Mesodermal cell (in vitro differentiated cells): Measurements from ENCODE around the gene YBX3.
A peak's percentile ranks its signal among the peaks of the same experiment; 100 is the strongest.

Source experiments
- H3K27ac ChIP-seq: 2 replicates; pipeline ENCODE4 v1.7.0; 2013; ENCODE audit warnings: mild to moderate bottlenecking, low read depth, low read length, moderate library complexity; ENCODE audit not compliant: severe bottlenecking
- H3K36me3 ChIP-seq: 2 replicates; pipeline ENCODE4 v1.7.1; 2013; ENCODE audit warnings: mild to moderate bottlenecking, low read length, moderate library complexity; ENCODE audit not compliant: control insufficient read depth, insufficient read depth
- H3K4me1 ChIP-seq: one replicate; pipeline ENCODE4 v1.7.1; 2013; ENCODE audit warnings: mild to moderate bottlenecking, low read length; ENCODE audit not compliant: insufficient read depth, control insufficient read depth, poor library complexity, severe bottlenecking
- H3K4me3 ChIP-seq: 2 replicates; pipeline ENCODE4 v1.7.0; 2013; ENCODE audit warnings: low read length, control low read depth, mild to moderate bottlenecking; ENCODE audit not compliant: insufficient read depth, poor library complexity, severe bottlenecking; ENCODE audit errors: extremely low read depth
- H3K9me3 ChIP-seq: 2 replicates; pipeline ENCODE4 v1.7.1; 2013; ENCODE audit warnings: mild to moderate bottlenecking, low read length, moderate library complexity; ENCODE audit not compliant: control insufficient read depth
- WGBS, 2 experiments: methylation state at CpG; one replicate each; pipeline ENCODE4 v1.1.5; 2013; ENCODE audit warnings: missing lambda C conversion rate in 2 of 2; ENCODE audit not compliant: insufficient coverage in 2 of 2; 5-methylcytosine and 5-hydroxymethylcytosine counted together

Gene YBX3

GRCh38 chr12:10722502-10722904 lies 620 bp downstream of the YBX3 start:
- 0 to 1% methylated on average over 28 to 35 of the region's 36 CpGs for WGBS, 2 experiments

GRCh38 chr12:10721651-10722501 lies 1.2 kb downstream of the YBX3 start:
- peaks cover 28% of the 10 kb centered on the region for H3K4me1 ChIP-seq
- H3K4me3 ChIP-seq, result peak overlapping the region; percentile 99
- H3K27ac ChIP-seq, result peak overlapping the region; percentile 82
- H3K36me3 ChIP-seq, result no peaks in the 10 kb centered on the region
- WGBS, 2 experiments, result 0 to 1% methylated on average over 21 to 25 of the region's 26 CpGs
- no peaks in the 10 kb centered on the region for H3K9me3 ChIP-seq

More at GRCh38 chr12:10722502-10722904, 620 bp downstream of the YBX3 start:
- H3K4me3 ChIP-seq, result peak overlapping the region; percentile 99
- H3K4me1 ChIP-seq, result peaks cover 23% of the 10 kb centered on the region
- peak overlapping the region; percentile 82 for H3K27ac ChIP-seq
- H3K9me3 ChIP-seq, result no peaks in the 10 kb centered on the region
- no peaks in the 10 kb centered on the region for H3K36me3 ChIP-seq

GRCh38 chr12:10720974-10721650 lies 2.0 kb downstream of the YBX3 start:
- Histone ChIP-seq H3K4me3 (peak overlapping the region; percentile 99), H3K36me3 (peaks cover under 1% of the 10 kb centered on the region), H3K9me3 (no peaks in the 10 kb centered on the region), H3K4me1 (peaks cover 35% of the 10 kb centered on the region), H3K27ac (peak overlapping the region; percentile 68)
- WGBS, 2 experiments, result 25 to 44% methylated on average over 3 of the region's 3 CpGs

GRCh38 chr12:10719482-10719881 lies 3.6 kb downstream of the YBX3 start:
- Histone ChIP-seq H3K27ac (peak overlapping the region; percentile 43), H3K36me3 (peaks cover 17% of the 10 kb centered on the region), H3K4me1 (peaks cover 41% of the 10 kb centered on the region), H3K9me3 (no peaks in the 10 kb centered on the region), H3K4me3 (peak overlapping the region; percentile 18)
- 78 to 96% methylated on average over 3 of the region's 4 CpGs for WGBS, 2 experiments

- Histone ChIP-seq H3K4me3 (peak overlapping the region; percentile 18), H3K36me3 (peaks cover 29% of the 10 kb centered on the region), H3K27ac (peak overlapping the region; percentile 90), H3K9me3 (no peaks in the 10 kb centered on the region), H3K4me1 (peaks cover 32% of the 10 kb centered on the region)
- 38% methylated on average over 1 to 2 of the region's 4 CpGs for WGBS, 2 experiments
Observed at GRCh38 chr12:10718279-10718821, 4.8 kb downstream of the YBX3 start.

GRCh38 chr12:10717410-10717809 lies 5.7 kb downstream of the YBX3 start:
- no peaks in the 10 kb centered on the region for H3K9me3 ChIP-seq
- no peak overlapping the region for H3K4me3 ChIP-seq
- peaks cover 38% of the 10 kb centered on the region for H3K36me3 ChIP-seq
- H3K4me1 ChIP-seq, result peaks cover 32% of the 10 kb centered on the region
- WGBS, 2 experiments, result 38 to 60% methylated on average over 1 to 2 of the region's 2 CpGs
- H3K27ac ChIP-seq, result peak overlapping the region; percentile 90

GRCh38 chr12:10716704-10717315 lies 6.3 kb downstream of the YBX3 start:
- H3K9me3 ChIP-seq, result no peaks in the 10 kb centered on the region
- peak overlapping the region; percentile 90 for H3K27ac ChIP-seq
- 23 to 24% methylated on average over 4 to 5 of the region's 6 CpGs for WGBS, 2 experiments
- H3K36me3 ChIP-seq, result peaks cover 44% of the 10 kb centered on the region
- peaks cover 32% of the 10 kb centered on the region for H3K4me1 ChIP-seq
- H3K4me3 ChIP-seq, result peak overlapping the region; percentile 9

- H3K27ac ChIP-seq, result peak overlapping the region; percentile 90
- WGBS, 2 experiments, result no CpG with 5 or more reads among the region's 4 CpGs
Observed at GRCh38 chr12:10716277-10716676, 6.8 kb downstream of the YBX3 start.

GRCh38 chr12:10715491-10715890 lies 7.6 kb downstream of the YBX3 start:
- H3K36me3 ChIP-seq, result peaks cover 55% of the 10 kb centered on the region
- no peaks in the 10 kb centered on the region for H3K9me3 ChIP-seq
- H3K4me1 ChIP-seq, result peaks cover 32% of the 10 kb centered on the region
- H3K4me3 ChIP-seq, result no peak overlapping the region
- 93 to 96% methylated on average over 2 to 3 of the region's 6 CpGs for WGBS, 2 experiments
- H3K27ac ChIP-seq, result no peak overlapping the region

More at GRCh38 chr12:10716277-10716676, 6.8 kb downstream of the YBX3 start:
- H3K36me3 ChIP-seq, result peaks cover 49% of the 10 kb centered on the region
- H3K9me3 ChIP-seq, result no peaks in the 10 kb centered on the region
- peaks cover 32% of the 10 kb centered on the region for H3K4me1 ChIP-seq
- H3K4me3 ChIP-seq, result peak overlapping the region; percentile 9

GRCh38 chr12:10709808-10710207 lies 13.3 kb downstream of the YBX3 start:
- Histone ChIP-seq H3K27ac (no peak overlapping the region), H3K4me1 (no peaks in the 10 kb centered on the region), H3K4me3 (no peak overlapping the region), H3K36me3 (peaks cover 88% of the 10 kb centered on the region), H3K9me3 (no peaks in the 10 kb centered on the region)
- 98 to 100% methylated on average over 12 of the region's 16 CpGs for WGBS, 2 experiments
